GM21360 (cell line): ENCODE data around the gene FERMT3.

Source experiments
- ATAC-seq: cut with Tn5 transposase; IDR thresholded peaks from one replicate; pipeline ENCODE4 v1.9.1; 2021; ENCODE audit warnings: mild to moderate bottlenecking, moderate library complexity; ENCODE audit not compliant: unreplicated experiment

The FERMT3 gene

DNA sequence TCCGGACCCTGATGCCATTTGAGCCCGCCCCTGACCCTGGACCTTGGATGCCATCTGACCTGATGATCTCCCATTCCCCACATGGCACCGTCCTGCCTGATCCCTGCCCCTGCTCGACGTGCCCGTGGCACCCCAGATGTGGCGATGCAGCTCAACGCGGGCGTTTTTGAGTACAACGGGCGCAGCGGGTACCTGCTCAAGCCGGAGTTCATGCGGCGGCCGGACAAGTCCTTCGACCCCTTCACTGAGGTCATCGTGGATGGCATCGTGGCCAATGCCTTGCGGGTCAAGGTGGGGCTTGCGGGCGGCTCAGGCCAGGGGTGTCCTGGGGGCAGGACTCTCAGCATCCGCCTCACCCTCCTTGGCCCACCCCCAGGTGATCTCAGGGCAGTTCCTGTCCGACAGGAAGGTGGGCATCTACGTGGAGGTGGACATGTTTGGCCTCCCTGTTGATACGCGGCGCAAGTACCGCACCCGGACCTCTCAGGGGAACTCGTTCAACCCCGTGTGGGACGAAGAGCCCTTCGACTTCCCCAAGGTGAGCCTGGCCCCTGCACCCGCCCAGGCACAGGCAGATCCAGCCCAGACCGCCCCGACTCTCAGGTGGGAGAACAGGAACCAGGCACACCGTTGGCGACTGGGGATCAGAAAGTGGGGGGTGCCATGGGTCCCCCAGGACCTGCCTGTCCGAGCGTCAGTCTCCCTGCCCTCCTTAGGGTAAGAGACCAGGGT is 55.9 kb downstream of the FERMT3 start:
- no peak for ATAC-seq

DNA sequence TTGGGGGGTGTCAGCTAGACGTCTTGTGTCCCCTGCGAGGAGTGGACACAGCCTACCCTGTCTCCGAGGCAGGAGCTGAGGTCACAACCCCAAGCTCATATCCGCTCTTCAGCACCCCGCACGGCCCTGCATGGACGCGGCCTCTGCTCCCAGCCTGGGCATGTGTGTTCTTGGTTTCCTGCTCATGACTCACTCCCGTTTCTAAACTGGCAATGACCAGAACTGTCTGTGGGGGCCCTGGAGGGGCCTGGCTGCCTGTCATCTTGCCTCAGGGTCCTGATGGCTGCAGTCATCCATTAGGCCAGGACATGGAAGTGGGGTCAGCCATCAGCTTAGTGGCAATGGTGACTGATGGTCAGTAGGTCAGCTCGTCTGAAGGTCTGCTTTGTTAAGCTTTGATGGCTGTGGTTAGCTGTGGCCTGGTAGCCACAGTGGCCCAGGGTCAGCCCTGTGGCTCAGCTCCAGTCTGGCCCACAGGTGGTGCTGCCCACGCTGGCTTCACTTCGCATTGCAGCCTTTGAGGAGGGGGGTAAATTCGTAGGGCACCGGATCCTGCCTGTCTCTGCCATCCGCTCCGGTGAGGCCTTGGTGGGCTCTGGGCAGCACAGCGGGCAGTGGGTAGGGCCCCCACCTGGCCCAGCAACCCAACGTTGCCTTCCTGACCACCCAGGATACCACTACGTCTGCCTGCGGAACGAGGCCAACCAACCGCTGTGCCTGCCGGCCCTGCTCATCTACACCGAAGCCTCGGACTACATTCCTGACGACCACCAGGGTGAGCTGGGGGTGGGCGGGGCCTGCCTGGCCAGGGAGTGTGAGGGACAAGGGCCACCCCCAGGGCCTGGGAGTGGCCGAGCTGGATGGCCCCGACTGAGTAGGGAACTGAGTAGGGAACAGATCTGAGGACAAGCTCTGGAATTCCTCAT is 56.8 kb downstream of the FERMT3 start:
- no peak for ATAC-seq

DNA sequence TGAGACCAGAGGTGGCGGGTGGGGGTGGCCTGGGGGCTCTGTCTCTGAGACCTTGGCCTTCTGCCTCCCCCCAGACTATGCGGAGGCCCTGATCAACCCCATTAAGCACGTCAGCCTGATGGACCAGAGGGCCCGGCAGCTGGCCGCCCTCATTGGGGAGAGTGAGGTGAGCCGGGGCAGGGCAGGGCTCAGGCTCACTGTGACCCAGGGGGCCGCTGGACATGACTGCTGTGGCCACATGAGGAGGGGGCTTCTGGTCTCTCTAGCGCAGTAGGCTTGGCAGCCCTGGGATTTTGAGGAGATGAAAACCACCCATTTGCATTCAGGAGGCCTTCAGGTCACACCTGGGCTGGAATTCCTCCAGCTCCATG is 57.4 kb downstream of the FERMT3 start:
- ATAC-seq = no peak

DNA sequence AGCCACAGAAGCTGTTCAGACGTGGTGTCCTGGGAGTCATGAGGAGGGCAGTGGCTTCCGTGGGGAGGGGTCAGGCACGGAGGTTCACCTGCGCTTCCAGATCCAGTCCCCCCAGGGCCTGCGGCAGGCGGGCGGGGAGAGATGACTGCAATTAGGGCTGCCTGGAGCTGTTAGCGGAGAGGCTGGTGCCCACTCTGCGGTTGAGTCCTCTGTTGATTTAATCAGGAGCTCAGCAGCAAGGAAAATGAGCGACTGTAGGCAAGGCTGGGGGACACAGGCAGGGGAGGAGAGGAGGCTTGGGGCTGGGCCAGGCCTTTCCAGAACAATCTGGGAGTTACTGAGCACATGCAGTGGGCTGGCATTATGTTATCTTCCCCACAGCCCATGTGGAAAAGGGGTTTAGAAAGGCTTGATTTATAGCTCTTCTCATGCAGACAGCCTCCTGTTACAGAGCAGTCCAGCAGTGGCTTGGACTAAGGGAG is 57.9 kb downstream of the FERMT3 start:
- no peak for ATAC-seq

DNA sequence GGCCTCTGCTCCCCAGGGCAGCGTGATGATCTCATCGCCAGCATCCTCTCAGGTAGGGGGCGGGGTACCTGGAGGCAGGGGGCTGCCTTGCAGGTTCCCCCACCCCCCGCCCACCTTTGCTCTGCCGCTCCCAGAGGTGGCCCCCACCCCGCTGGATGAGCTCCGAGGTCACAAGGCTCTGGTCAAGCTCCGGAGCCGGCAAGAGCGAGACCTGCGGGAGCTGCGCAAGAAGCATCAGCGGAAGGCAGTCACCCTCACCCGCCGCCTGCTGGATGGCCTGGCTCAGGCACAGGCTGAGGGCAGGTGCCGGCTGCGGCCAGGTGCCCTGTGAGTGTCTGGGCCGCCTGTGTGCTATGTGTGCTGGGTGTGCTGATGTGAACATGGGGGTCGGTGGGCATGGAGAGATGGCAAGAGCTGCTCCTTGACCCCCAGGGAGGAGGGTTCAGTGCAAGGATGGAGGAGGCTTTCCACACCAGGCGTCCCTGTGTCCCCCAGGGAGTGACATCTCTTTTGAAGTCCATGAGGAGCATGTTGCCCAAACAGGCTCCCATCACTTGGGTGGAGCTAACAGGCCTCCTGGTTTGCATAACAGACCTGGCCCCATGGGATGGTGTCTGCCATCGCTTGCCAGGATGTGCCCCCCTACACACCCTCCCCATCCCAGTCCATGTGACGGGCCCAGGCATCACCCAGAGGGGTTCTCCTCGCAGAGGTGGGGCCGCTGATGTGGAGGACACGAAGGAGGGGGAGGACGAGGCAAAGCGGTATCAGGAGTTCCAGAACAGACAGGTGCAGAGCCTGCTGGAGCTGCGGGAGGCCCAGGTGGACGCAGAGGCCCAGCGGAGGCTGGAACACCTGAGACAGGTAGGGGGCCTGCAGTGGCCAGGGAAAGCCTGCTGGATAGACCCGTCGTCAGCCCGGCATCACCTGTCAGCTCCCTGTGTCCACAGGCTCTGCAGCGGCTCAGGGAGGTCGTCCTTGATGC is 58.9 kb downstream of the FERMT3 start:
- ATAC-seq = no peak

DNA sequence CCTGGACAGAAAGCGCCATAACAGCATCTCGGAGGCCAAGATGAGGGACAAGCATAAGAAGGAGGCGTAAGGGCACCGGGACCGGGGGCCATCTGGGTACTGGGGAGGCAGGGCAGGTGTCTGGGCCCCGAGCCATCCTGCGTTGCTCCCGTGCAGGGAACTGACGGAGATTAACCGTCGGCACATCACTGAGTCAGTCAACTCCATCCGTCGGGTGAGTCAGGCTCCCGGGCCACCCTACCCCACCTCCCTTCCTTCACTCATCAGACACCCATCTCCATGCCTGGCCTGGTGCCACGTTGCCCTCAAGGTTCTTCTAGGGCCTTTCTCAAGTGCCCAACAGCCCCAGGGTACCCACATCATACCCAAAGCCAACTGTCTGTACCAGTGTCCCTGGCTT is 59.8 kb downstream of the FERMT3 start:
- ATAC-seq = no peak

DNA sequence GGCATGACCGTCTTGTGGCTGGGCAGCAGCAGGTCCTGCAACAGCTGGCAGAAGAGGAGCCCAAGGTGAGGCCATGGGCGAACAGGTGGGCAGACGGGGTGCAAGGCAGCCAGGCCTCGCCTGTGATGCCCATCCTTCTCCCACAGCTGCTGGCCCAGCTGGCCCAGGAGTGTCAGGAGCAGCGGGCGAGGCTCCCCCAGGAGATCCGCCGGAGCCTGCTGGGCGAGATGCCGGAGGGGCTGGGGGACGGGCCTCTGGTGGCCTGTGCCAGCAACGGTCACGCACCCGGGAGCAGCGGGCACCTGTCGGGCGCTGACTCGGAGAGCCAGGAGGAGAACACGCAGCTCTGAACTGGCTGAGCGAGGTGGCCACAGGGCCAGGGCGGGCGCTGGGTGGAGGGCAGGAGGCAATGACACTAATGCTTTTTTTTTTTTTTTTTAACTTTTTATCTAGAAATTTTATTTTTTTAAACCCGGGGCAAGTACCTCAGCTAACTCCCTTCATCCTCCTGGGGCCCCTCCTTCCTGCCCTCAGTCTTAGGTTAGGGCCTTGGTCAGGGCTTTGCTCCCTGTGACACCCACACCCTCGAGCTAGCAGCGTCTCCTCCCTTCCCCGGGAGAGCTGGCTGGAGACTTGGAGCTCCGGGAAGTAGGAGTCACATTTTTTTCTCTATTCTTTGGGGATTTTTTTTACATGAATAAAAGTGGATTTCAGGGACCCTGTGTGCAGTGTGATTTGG is 60.9 kb downstream of the FERMT3 start:
- ATAC-seq = no peak

DNA sequence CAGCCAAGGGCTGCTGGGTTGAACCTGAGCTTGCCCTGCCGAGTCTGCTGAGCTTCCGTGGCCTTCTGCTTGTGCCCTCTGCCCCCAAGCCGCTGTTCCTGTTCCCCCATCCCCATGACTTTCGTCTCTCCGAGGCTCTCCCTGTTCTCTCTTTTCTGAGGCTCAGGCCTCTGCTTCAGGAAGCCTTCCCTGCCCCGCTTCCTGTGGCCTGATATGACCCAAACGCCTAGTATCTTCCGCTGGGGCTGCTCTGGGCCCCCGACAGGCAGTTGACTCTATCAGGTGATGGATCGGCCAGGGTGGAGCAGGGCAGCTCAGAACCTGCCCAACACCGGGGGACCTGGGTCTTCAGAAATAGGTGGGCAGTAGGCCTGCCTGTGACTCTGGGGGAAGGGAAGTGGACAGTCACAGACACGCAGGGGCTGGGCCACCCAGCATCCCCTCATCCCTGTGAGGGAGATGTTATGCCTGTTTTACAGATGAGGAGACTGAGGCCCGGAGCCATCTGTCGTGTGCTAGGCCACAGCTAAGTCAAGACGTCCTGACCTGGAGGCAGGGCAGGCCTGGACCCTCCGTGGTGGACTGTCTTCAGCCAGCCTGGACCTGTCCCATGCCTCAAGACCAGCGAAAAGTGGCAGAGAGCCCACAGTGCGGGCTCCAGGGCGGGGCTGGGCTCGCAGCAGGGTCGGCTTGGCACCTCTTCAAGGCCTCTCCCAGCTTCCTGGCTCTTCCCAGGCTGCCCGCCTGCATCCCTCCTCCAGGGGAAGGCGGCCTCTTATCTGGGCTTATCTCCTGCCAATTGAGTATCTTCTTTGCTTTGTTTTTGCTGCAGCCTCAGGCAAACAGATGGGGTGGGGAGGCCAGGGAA is 61.7 kb downstream of the FERMT3 start:
- no peak for ATAC-seq

DNA sequence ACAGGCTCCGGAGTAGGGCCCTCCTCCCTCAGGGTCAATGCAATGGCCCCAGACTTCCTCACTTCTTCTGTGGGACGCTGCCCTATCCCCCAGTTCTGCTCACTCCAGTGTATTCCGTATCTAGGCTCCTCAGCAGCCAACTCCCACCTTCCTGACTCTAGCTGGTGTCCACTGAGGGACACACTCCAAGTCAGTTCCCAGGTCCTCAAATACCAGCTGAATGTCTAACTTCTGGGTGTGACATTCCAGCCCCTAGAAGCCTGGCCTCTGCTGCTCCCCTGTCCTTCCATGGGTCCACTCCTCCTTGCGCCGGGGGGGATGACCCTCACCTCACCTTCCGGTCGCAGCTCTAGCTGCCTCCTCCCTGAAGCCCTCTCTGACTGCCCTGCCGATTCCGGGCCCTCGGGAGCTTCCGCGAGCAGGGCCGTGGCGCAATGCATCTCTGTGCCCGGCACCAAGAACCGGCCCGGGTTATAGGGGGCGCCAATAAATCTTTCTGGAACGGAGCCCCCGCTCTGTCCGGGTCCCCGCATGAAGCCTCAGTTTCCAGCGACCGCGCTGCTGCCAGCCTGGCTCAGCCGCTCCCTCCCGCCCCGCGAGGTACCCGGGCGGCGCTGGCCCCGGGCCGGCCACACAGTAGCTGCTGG is 62.5 kb downstream of the FERMT3 start:
- peak; percentile 8 for ATAC-seq

DNA sequence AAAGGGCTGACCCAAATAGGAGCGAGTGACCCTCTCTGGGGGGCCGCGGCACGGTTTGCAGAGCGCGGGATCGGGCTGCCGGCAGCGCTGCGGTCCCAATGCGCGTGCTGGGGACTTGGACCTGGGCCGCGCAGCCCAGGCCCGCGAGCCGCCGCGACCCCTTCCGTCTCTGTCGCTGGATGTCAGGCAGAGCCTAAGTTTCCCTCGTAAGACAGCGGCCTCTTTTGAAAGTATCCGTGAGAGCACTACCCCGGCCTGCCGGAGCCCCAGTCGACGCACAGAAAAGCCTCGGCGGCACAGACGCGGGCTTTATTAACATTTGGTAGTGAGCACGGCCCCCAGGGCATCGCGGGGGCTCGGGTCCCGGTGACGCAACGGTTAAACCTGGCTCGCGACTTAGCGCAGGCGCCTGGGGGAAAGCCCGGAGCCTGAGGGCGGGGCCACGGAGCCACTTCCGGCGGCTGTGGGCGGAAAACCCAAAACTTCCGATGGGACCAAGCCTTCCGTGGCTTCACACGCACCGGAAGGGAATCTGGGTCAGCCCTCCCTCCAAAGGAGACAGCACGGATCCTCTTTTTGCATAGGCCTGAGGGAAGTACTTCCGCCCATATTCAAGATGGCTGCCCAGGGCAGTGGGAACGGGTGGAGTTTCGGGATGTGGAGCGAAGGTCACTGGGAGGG is 63.2 kb downstream of the FERMT3 start:
- ATAC-seq = peak; percentile 51
